ENCODE results near the gene OSTF1.

Gene OSTF1

DNA sequence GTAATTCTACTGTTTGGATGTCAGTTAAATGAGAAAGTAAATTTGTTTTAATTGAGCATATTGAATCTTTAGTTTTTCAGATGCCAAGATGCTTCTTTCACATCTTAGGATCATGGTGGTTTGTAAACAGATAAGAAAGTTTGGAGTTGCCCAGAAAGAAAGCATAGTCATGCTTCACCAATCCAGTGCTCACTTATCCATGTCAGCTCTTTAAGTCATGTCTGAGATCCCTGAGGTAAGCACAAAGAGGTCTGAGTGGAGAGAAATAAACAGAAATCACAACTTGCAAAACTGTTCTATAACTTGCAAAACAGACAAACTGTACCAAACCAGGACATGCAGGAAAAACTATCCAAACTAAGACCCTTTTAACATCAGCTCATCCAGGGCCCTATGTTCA, 87.7 kb downstream of the OSTF1 start:
- peak overlapping the region in 1 of 3 experiments; percentile 17 for H3K27ac Mint-ChIP-seq
- no peaks in the 10 kb centered on the region for H3K27me3 Mint-ChIP-seq (ENCODE audit: low read depth)
- H3K4me3 Mint-ChIP-seq: no peak overlapping the region
- no peaks in the 10 kb centered on the region for H3K9me3 Mint-ChIP-seq
- H3K4me1 Mint-ChIP-seq: no peaks in the 10 kb centered on the region
- TF ChIP-seq, protein P1, sequence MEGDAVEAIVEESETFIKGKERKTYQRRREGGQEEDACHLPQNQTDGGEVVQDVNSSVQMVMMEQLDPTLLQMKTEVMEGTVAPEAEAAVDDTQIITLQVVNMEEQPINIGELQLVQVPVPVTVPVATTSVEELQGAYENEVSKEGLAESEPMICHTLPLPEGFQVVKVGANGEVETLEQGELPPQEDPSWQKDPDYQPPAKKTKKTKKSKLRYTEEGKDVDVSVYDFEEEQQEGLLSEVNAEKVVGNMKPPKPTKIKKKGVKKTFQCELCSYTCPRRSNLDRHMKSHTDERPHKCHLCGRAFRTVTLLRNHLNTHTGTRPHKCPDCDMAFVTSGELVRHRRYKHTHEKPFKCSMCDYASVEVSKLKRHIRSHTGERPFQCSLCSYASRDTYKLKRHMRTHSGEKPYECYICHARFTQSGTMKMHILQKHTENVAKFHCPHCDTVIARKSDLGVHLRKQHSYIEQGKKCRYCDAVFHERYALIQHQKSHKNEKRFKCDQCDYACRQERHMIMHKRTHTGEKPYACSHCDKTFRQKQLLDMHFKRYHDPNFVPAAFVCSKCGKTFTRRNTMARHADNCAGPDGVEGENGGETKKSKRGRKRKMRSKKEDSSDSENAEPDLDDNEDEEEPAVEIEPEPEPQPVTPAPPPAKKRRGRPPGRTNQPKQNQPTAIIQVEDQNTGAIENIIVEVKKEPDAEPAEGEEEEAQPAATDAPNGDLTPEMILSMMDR (IDR thresholded peaks at IDR 0.05; ENCODE audit: unreplicated experiment in 3 of 3): no peak
- no peaks in the 10 kb centered on the region for H3K36me3 Mint-ChIP-seq (ENCODE audit: low read depth)

DNA sequence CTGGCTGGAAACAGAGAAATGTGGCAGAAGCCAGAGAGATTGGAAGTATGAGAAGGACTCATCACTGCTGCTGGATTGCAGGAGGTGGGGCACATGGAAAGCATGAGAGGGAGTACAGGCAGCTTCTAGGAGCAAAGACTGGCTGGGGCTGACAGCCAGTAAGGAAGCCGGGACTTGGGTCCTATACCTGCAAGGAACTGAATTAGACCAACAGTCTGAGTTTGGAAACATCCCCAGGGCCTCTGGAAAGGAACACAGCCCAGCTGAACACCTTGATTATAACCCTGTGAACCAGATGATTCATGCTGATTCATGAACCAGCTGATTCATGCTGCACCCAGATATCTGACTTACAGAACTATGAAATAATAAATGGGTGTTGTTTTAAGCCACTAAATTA, 93.4 kb downstream of the OSTF1 start:
- Mint-ChIP-seq H3K4me1 (no peaks in the 10 kb centered on the region), H3K27me3 (ENCODE audit: low read depth) (no peaks in the 10 kb centered on the region), H3K4me3 (no peak overlapping the region), H3K27ac (no peak overlapping the region), H3K9me3 (no peaks in the 10 kb centered on the region), H3K36me3 (ENCODE audit: low read depth) (no peaks in the 10 kb centered on the region)
- TF ChIP-seq, protein P1 (IDR thresholded peaks at IDR 0.05; ENCODE audit: unreplicated experiment in 3 of 3): no peak

DNA sequence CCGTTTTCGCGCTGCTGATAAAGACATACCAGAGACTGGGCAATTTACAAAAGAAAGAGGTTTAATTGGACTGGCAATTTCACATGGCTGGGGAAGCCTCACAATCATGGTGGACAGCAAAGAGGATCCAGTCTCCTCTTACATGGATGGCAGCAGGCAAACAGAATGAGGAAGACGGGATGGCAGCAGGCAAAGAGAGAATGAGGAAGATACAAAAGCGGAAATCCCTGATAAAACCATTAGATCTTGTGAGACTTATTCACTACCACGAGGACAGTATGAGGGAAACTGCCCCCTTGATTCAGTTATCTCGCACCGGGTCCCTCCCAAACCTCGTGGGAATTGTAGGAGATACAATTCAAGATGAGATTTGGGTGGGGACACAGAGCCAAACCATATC, 95.0 kb downstream of the OSTF1 start:
- TF ChIP-seq, protein P1 (IDR thresholded peaks at IDR 0.05; ENCODE audit: unreplicated experiment in 3 of 3): no peak
- Mint-ChIP-seq H3K4me1 (no peaks in the 10 kb centered on the region), H3K27me3 (ENCODE audit: low read depth) (peaks cover 3% of the 10 kb centered on the region), H3K36me3 (ENCODE audit: low read depth) (no peaks in the 10 kb centered on the region), H3K27ac (no peak overlapping the region), H3K9me3 (no peaks in the 10 kb centered on the region), H3K4me3 (no peak overlapping the region)

DNA sequence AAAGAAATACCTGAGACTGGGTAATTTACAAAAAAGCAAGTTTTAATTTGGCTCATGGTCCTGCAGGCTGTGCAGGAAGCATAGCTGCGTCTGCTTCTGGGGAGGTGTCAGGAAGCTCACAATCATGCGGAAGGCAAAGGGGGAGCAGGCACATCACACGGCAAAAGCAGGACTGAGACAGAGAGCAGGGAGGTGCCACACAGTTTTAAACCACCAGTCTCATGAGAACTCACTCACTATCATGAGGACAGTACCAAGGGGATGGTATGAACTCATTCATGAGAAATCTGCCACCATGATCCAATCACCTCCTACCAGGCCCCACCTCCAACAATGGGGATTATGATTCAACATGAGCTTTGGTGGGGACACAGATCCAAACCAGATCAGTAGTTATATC, 96.2 kb downstream of the OSTF1 start:
- no peaks in the 10 kb centered on the region for H3K4me1 Mint-ChIP-seq
- no peaks in the 10 kb centered on the region for H3K36me3 Mint-ChIP-seq (ENCODE audit: low read depth)
- H3K27me3 Mint-ChIP-seq (ENCODE audit: low read depth): peaks cover 3% of the 10 kb centered on the region
- no peak overlapping the region for H3K27ac Mint-ChIP-seq
- no peaks in the 10 kb centered on the region for H3K9me3 Mint-ChIP-seq
- no peak overlapping the region for H3K4me3 Mint-ChIP-seq
- TF ChIP-seq, protein P1 (IDR thresholded peaks at IDR 0.05; ENCODE audit: unreplicated experiment in 3 of 3): no peak

DNA sequence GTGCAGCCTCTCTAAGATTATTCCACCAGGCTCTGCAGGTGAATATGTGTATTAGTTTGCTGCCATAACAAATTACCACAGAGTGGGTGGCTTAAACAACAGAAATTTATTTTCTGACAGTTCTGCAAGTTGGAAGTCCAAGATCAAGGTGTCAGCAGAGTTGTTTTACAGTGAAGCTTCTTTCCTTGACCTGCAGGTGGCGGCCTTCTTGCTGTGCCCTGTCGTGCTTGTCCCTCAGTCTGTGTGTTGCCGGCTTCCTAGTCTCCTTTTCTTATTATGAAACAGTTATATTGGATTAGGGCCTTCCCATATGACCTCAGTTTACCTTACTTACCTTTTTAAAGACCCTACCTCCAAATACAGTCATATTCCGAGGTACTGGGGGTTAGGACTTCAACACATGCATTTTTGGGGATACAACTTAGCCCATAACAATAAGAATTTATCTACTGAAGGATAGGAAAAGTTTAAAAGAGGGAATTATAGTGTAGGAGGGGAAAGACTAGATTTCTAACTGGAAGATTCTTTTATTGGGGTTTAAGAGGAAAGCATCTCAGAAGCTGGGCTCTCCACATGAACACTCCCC, 97.4 kb downstream of the OSTF1 start:
- Mint-ChIP-seq H3K4me3 (no peak overlapping the region), H3K27me3 (ENCODE audit: low read depth) (peaks cover 3% of the 10 kb centered on the region), H3K4me1 (no peaks in the 10 kb centered on the region), H3K36me3 (ENCODE audit: low read depth) (no peaks in the 10 kb centered on the region), H3K27ac (no peak overlapping the region), H3K9me3 (no peaks in the 10 kb centered on the region)
- TF ChIP-seq, protein P1 (IDR thresholded peaks at IDR 0.05; ENCODE audit: unreplicated experiment in 3 of 3): peak in 2 of 3 experiments; percentile 26 to 46

DNA sequence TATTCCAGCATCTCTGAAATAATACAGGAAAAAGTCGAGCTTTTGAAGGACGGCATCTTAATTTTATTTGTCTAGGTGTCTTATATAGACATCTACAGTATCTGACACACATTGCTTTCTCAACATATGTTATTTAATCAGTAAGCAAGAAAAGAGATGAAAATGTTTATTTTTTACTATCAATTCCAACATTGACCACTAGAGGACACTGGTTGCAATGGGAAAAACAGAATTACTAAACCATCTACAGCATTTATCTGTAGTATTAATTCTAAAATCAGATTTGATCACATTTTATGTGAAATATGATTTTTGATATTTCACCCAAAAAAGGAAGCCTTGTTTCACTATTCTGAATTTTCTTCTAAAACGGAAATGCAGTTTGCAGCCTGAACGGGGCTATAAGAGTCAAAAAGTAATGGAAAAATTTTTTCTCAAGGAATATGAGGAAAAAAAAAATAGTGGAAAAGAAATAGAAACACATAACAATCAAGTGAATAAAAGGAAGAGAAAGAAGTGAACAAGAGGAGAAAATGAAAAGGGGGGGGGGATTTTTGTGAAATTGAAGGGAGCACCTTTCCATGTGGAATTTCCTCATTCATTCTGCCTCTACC, 98.6 kb downstream of the OSTF1 start:
- TF ChIP-seq, protein P1 (IDR thresholded peaks at IDR 0.05; ENCODE audit: unreplicated experiment in 3 of 3): peak; percentile 72 to 91 (median 90)
- peaks cover 3% of the 10 kb centered on the region for H3K27me3 Mint-ChIP-seq (ENCODE audit: low read depth)
- H3K4me1 Mint-ChIP-seq: no peaks in the 10 kb centered on the region
- H3K27ac Mint-ChIP-seq: no peak overlapping the region
- no peaks in the 10 kb centered on the region for H3K9me3 Mint-ChIP-seq
- H3K4me3 Mint-ChIP-seq: no peak overlapping the region
- no peaks in the 10 kb centered on the region for H3K36me3 Mint-ChIP-seq (ENCODE audit: low read depth)
